PC-3 (cell line): Measurements from ENCODE around the gene KRT33A.

Source experiments
- CTCF ChIP-seq: fragments of 300-600 bp; sonication (generic); conservative IDR thresholded peaks from 2 replicates; pipeline ENCODE4 v1.5.1; 2017; ENCODE audit warnings: antibody characterized with exemption, low read depth, mild to moderate bottlenecking, low read length
- EZH2 ChIP-seq: fragments of 300-600 bp; sonication (generic); IDR thresholded peaks from one replicate; pipeline ENCODE4 v1.6.1; 2017; ENCODE audit warnings: antibody characterized with exemption, mild to moderate bottlenecking, low read length; ENCODE audit not compliant: unreplicated experiment
- EZH2phosphoT487 ChIP-seq: fragments of 300-600 bp; sonication (generic); IDR thresholded peaks from 2 replicates; pipeline ENCODE4 v1.6.1; 2018; ENCODE audit warnings: mild to moderate bottlenecking, antibody characterized with exemption, low read length, borderline replicate concordance

- no peak for TF ChIP-seq CTCF
- no peak for TF ChIP-seq EZH2phosphoT487
- TF ChIP-seq EZH2, result no peak
Observed at GRCh38 chr17:41307647-41308046, 43.0 kb downstream of the KRT33A start.
